Measurements from ENCODE around the gene BPIFA3.

BPIFA3 gene

DNA sequence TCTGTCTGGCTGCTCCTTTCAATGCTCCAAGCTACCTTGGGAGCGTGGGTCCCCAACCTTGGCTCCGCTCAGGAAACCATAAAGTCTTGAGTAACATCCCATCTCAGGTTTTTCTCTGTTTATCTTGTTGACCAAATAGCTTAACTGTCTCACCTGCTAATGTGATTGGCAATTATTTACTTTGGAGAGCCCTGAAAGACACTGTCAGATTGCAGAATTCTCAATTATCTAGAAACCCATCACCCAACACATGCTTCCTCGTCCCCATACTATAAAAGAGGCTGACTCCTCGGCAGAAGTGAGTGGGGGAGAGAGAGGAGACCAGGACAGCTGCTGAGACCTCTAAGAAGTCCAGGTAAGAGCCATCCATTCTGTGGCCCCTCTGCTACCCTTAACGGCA, 18.5 kb downstream of the BPIFA3 start, which contains the start of gene BPIFA1:
Gene BPIFA1 (plus strand): TSS at position 301 of the 400 bp plus-strand sequence. CDS start 1,716 bp downstream, outside the sequence.
- TF ChIP-seq GATA1 (IDR thresholded peaks at IDR 0.05; ENCODE audit: low read depth, low read length) (no peak), POLR2A (IDR thresholded peaks at IDR 0.05; ENCODE audit: low read length) (no peak)
- no peak for DNase-seq

GRCh38 chr20:33236351-33236750, 19.2 kb downstream of the BPIFA3 start:
- TF ChIP-seq POLR2A (IDR thresholded peaks at IDR 0.05; ENCODE audit: low read length) (no peak), GATA1 (IDR thresholded peaks at IDR 0.05; ENCODE audit: low read depth, low read length) (no peak)
- DNase-seq = no peak

GRCh38 chr20:33237989-33238388, 20.8 kb downstream of the BPIFA3 start:
- TF ChIP-seq POLR2A (IDR thresholded peaks at IDR 0.05; ENCODE audit: low read length) (no peak), GATA1 (IDR thresholded peaks at IDR 0.05; ENCODE audit: low read depth, low read length) (no peak)
- no peak for DNase-seq

DNA sequence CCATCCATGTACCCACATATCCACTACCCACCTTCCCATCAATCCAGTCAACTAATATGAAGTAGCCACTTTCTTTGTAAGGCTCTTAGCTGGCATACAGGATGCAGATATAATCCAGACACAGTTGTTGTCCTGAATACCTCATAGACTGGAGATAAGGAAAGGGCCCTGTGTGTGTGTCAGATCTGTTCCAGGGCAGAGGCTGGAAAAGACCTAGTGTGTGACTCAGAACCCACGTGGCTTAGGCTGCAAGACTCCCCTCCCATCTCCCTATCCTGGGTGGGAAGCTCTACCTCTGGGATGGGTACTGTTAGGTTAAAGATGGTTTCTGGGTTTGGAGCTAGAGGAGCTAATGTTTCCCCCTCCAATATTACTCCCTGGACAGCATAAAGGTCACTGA, 22.3 kb downstream of the BPIFA3 start:
- no peak for DNase-seq
- TF ChIP-seq POLR2A (IDR thresholded peaks at IDR 0.05; ENCODE audit: low read length) (no peak), GATA1 (IDR thresholded peaks at IDR 0.05; ENCODE audit: low read depth, low read length) (no peak)

GRCh38 chr20:33239979-33240736, 23.0 kb downstream of the BPIFA3 start:
- no peak for DNase-seq
- TF ChIP-seq POLR2A (IDR thresholded peaks at IDR 0.05; ENCODE audit: low read length) (no peak), GATA1 (IDR thresholded peaks at IDR 0.05; ENCODE audit: low read depth, low read length) (no peak)

DNA sequence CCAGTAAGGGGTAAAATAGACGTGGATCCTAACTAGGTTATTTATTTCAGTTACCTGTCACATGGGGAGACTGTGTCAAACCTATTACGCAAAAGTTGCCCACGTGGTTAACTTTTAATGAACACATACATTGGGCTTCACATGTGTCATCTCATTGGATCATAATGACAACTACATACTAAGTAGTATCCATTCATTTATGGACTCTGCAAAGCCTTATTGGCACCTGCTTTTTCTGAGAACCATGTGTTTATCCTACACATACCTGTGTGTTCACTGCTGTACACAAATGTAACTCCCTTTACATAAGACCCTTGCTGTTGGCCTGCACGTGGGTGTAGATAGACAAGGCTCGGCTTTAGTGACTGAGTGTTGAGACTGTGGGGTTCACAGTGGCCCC, 23.8 kb downstream of the BPIFA3 start:
- no peak for TF ChIP-seq POLR2A (IDR thresholded peaks at IDR 0.05; ENCODE audit: low read length)
- TF ChIP-seq GATA1 (IDR thresholded peaks at IDR 0.05; ENCODE audit: low read depth, low read length) = no peak
- no peak for DNase-seq

GRCh38 chr20:33242319-33243100, 25.4 kb downstream of the BPIFA3 start:
- no peak for DNase-seq
- TF ChIP-seq POLR2A (IDR thresholded peaks at IDR 0.05; ENCODE audit: low read length) (no peak), GATA1 (IDR thresholded peaks at IDR 0.05; ENCODE audit: low read depth, low read length) (no peak)

- DNase-seq = no peak
- TF ChIP-seq GATA1 (IDR thresholded peaks at IDR 0.05; ENCODE audit: low read depth, low read length) = no peak
- TF ChIP-seq POLR2A (IDR thresholded peaks at IDR 0.05; ENCODE audit: low read length) = no peak
Measured at GRCh38 chr20:33246077-33246476, 28.9 kb downstream of the BPIFA3 start.

GRCh38 chr20:33249456-33249855, 32.3 kb downstream of the BPIFA3 start:
- no peak for DNase-seq
- no peak for TF ChIP-seq GATA1 (IDR thresholded peaks at IDR 0.05; ENCODE audit: low read depth, low read length)
- TF ChIP-seq POLR2A (IDR thresholded peaks at IDR 0.05; ENCODE audit: low read length) = no peak

GRCh38 chr20:33250666-33251065, 33.5 kb downstream of the BPIFA3 start:
- no peak for TF ChIP-seq POLR2A (IDR thresholded peaks at IDR 0.05; ENCODE audit: low read length)
- TF ChIP-seq GATA1 (IDR thresholded peaks at IDR 0.05; ENCODE audit: low read depth, low read length) = no peak
- DNase-seq = no peak

- DNase-seq = no peak
- no peak for TF ChIP-seq GATA1 (IDR thresholded peaks at IDR 0.05; ENCODE audit: low read depth, low read length)
- TF ChIP-seq POLR2A (IDR thresholded peaks at IDR 0.05; ENCODE audit: low read length) = no peak
Measured at GRCh38 chr20:33251496-33251895, 34.3 kb downstream of the BPIFA3 start.

- DNase-seq = no peak
- no peak for TF ChIP-seq GATA1 (IDR thresholded peaks at IDR 0.05; ENCODE audit: low read depth, low read length)
- no peak for TF ChIP-seq POLR2A (IDR thresholded peaks at IDR 0.05; ENCODE audit: low read length)
Measured at GRCh38 chr20:33252460-33252859, 35.3 kb downstream of the BPIFA3 start.

- TF ChIP-seq GATA1 (IDR thresholded peaks at IDR 0.05; ENCODE audit: low read depth, low read length) = no peak
- no peak for TF ChIP-seq POLR2A (IDR thresholded peaks at IDR 0.05; ENCODE audit: low read length)
Measured at GRCh38 chr20:33255005-33255404, 37.9 kb downstream of the BPIFA3 start.

DNA sequence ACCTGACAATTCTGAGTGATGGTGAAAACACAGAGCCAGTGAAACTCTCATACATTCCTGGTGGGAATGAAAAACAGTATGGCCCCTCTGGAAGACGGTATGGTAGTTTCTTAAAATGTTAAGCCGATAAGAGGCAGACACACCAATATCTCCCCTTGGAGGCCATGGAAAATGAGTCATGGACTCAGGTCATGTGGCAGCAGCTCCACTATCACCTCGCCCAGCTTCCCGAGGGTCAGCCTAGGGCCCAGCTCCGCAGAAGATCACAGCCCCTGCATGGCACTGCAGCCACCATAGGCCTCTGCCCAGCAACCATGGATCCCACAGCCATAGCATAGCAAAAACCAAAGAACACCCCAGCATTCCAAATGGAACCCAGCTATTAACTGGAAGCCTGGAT, 40.1 kb downstream of the BPIFA3 start:
- TF ChIP-seq GATA1 (IDR thresholded peaks at IDR 0.05; ENCODE audit: low read depth, low read length) = no peak
- no peak for TF ChIP-seq POLR2A (IDR thresholded peaks at IDR 0.05; ENCODE audit: low read length)
- no peak for DNase-seq

More at GRCh38 chr20:33255005-33255404, 37.9 kb downstream of the BPIFA3 start:
- no peak for DNase-seq

Data from erythroblast (primary cell).